ENCODE measurements around the gene SLC17A9. TPM values are rescaled to one million over a fixed set of nuclear protein-coding genes. Genes with fewer than 3 reads are reported as not detected.

Gene SLC17A9
- total and polyA plus RNA-seq, 2 of the 8 experiments (the other 6 are each of a cell fraction or from before 2014, with no cell fraction given), result 23.5 to 35.2 TPM

DNA sequence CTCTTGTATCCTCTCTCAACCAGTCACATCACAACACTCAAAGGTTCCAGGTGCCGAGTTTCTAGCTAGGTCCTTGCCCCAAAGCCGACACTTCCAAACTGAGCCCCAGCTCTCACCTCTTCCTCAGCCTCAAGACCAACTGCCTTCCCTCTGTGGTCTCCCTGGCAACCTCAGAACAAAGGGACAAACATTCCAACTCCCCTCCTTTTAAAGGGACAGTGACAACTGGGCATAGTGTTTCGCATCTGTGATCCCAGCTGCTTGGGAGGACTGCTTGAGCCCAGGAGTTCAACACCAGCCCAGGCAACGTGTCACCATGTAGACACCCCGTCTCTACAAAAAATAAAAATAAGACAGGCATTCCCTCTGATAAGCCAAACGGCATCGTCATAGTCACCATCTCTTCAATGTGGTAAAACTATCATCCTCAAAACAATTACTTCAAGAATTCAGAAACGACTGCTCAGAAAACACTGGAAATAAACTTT, 37.5 kb upstream of the SLC17A9 start:
- Histone ChIP-seq H3K14ac (ENCODE audit: insufficient read length) (no peak overlapping the region), H2BK15ac (ENCODE audit: low read length) (no peak overlapping the region), H3K23me2 (ENCODE audit: low read depth, low read length) (no peaks in the 10 kb centered on the region), H3K4me1 (replicated peaks in 1 of 4; ENCODE audit: control insufficient read depth in 3 of 4, insufficient read depth in 4 of 4, low read length in 3 of 4) (peaks cover 14 to 37% (median 34%) of the 10 kb centered on the region in 4 experiments; a peak in 6 of 7 replicates), H3K4ac (replicated peaks; ENCODE audit: insufficient read length, low read depth, low read length) (no peak overlapping the region), H3K56ac (replicated peaks; ENCODE audit: insufficient read length, low read depth, low read length) (no peak overlapping the region), H3K79me1 (ENCODE audit: low read depth, low read length) (peaks cover 11% of the 10 kb centered on the region), H3K23ac (ENCODE audit: insufficient read length) (no peak overlapping the region), H2BK5ac (ENCODE audit: low read depth, low read length) (no peak overlapping the region), H3K36me3 (ENCODE audit: control insufficient read depth in 2 of 4, insufficient read depth in 4 of 4, low read length in 3 of 4) (peaks cover 10 to 32% (median 25%) of the 10 kb centered on the region in 4 experiments; a peak in 7 of 8 replicates), H2BK120ac (replicated peaks; ENCODE audit: low read depth, low read length) (no peak overlapping the region), H3K27me3 (replicated peaks in 1 of 4; ENCODE audit: control insufficient read depth in 3 of 4, extremely low read depth in 1 of 4, insufficient read depth in 3 of 4, low read length in 3 of 4) (no peaks in the 10 kb centered on the region), H3K4me3 (ENCODE audit: extremely low read depth in 1 of 4, insufficient read depth in 2 of 4, low read depth in 3 of 4, low read length in 4 of 4) (no peak overlapping the region; a peak in 1 of 8 replicates), H3K18ac (ENCODE audit: extremely low read depth, low read length) (no peak overlapping the region), H2AK5ac (ENCODE audit: low read depth, low read length) (no peak overlapping the region), H2BK20ac (ENCODE audit: low read length) (no peak overlapping the region), H3K9ac (replicated peaks in 1 of 4; ENCODE audit: extremely low read depth in 1 of 4, low read depth in 3 of 4, low read length in 3 of 4) (no peak overlapping the region), H3K79me2 (ENCODE audit: control insufficient read depth in 1 of 2, insufficient read depth in 2 of 2, low read length in 2 of 2) (peaks cover 55 to 99% of the 10 kb centered on the region in 2 experiments), H3K27ac (ENCODE audit: low read depth, low read length) (peak overlapping the region; percentile 35; the same call in 1 of the 2 replicates), H4K20me1 (replicated peaks in 1 of 2; ENCODE audit: control insufficient read depth in 1 of 2, insufficient read depth in 2 of 2, low read length in 2 of 2) (peaks cover 60 to 64% of the 10 kb centered on the region in 2 experiments), H4K8ac (ENCODE audit: extremely low read depth, insufficient read depth, low read length) (no peak overlapping the region), H2BK12ac (ENCODE audit: low read depth, low read length) (no peak overlapping the region), H3K9me3 (ENCODE audit: insufficient read depth in 2 of 2, low read depth in 1 of 2, low read length in 1 of 2) (no peaks in the 10 kb centered on the region), H4K91ac (replicated peaks; ENCODE audit: insufficient read length, low read length) (no peak overlapping the region), H2AFZ (ENCODE audit: low read length) (no peak overlapping the region), H4K5ac (ENCODE audit: insufficient read length, low read depth, low read length) (no peak overlapping the region), H3K4me2 (ENCODE audit: insufficient read depth in 1 of 2, low read depth in 2 of 2, low read length in 2 of 2) (peak overlapping the region; percentile 38 to 75)
- no peak for DNase-seq (ENCODE audit: low read depth in 1 of 2, low spot score in 2 of 2)
- CTCF ChIA-PET (ENCODE audit: partially characterized antibody), result interaction anchor here (0.6 to 4.0 kb wide), 8 partner anchors 13 to 363 kb away, joined by 3 to 35 read pairs (median 4); no protein-coding TSS in a partner anchor
- peak; percentile 84 for FAIRE-seq
- POLR2A ChIA-PET (ENCODE audit: partially characterized antibody), result interaction anchor here (0.7 to 20.3 kb wide), 6 partner anchors 11 to 53 kb away, joined by 3 to 363 read pairs (median 28); partner anchors contain the start of genes DIDO1 and GID8
- WGBS, 2 experiments (ENCODE audit: extremely low coverage in 1 of 2, insufficient coverage in 1 of 2, insufficient read length in 1 of 2, insufficient replicate concordance in 2 of 2, low coverage in 1 of 2, low lambda C conversion rate in 2 of 2, missing lambda C conversion rate in 1 of 2), result 61% methylated on average over 8 of the region's 8 CpGs; no CpG with 5 or more reads in 1 of the 2 experiments

All from H1 (cell line).